ENCODE data around the gene ACAD8.

Gene ACAD8

GRCh38 chr11:134292661-134293060 is 39.3 kb downstream of the ACAD8 start:
- DNase-seq, result no peak

DNA sequence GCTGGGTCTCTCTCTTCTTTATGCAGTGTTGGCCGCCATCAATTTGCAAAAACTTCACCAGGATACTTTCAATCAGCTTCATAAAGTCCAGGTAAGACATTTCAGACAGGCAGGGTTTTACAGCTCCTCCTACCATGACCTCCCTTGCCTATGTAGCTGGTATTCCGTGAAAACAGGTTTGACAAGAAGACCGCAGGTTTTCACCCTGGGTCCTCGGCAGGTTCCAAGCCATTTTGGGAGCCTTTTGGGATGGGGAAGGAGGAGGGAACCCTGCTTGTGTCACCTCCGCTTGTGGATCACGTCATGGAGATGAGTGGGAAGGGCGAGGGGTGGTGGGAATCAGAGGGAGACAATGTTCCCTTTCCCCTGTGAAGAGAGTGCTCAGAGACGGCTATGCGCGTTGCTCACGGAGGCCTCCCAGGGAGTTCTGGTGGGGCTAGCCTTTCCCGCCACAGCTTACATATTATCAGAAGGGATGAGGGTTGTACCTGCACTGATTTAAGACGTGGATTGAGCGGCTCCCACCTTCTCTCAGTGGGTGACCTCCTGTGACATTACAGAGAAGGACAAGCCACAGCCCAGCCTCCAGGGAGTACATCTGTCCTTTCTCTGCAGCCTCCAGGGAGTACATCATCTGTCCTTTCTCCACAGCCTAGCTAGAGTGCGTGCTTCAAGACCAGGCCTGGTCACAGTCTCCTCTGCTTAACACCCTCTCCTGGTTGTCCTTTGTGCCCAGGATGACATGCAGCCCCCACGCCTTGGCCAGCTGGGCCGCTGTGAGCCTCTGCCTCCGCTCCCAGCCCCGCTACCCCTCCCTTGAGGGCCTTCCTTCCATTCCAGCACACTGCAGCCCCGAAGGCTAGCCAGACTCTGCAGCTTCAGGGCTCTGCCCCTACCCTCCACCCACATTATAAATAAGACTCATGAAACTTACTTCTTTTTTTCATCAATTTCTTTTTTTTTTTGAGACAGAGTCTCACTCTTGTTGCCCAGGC is 40.0 kb downstream of the ACAD8 start:
- no peak for DNase-seq

GRCh38 chr11:134294664-134295063 is 41.3 kb downstream of the ACAD8 start:
- DNase-seq, result no peak

GRCh38 chr11:134312223-134312622 is 58.9 kb downstream of the ACAD8 start:
- no peak for DNase-seq

- no peak for DNase-seq
Observed at GRCh38 chr11:134312807-134313206, 59.4 kb downstream of the ACAD8 start.

DNA sequence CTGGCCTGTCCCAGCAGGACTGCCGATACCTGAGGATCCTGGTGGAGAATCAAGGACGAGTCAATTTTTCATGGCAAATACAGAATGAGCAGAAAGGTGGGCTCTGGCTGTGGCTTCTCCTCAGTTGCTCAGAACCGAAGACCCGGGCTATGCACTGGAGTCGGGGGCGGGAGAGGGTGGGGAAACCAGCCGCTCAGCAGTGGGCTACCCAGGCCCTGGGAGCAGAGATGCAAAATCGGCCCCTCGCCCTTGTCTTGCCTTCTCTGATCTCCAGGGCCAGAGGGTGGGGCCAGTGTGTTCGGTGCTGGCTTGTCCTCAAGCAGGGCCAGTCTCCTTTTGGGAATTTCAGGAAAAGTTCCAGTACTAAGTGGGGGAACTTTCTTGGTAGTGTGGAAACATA is 60.0 kb downstream of the ACAD8 start:
- DNase-seq, result no peak

DNA sequence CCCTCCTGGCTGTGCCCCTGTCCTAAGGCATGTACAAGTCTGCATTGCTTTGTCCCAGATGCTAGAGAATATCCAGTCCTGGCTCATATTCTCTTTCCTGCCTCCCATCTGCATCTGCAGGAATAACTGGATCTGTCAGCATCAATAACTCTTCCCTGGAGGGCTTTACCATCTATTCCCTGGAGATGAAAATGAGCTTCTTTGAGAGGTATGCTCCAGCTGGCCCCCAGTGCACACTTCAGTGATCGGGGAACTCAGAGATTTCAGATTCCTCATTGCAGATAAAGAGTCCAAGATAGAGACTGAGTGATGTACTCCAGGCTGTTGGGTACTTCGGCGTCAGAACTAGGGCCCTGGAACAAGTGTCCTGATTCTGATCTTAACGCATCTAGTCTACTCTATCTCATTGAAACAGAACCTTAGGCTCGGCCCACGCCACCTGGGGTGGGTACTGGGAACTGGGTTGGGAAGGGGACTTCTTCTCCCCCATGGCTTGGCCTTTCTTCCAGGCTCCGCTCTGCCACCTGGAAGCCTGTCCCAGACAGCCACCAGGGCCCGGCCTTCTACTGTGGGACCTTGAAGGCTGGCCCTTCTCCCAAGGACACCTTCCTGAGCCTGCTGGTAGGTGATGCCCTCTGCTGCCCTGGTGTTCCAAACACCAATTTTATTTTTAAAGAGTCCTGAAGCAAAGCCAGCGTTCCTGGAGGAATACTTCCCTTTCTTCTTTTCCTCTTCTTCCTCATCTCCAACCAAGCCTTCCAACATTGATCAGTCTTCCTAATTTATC is 60.6 kb downstream of the ACAD8 start:
- DNase-seq, result no peak
